Right kidney (tissue), 1 donor: Measurements from ENCODE around the gene FEN1.

Experiments
- DNase-seq: peaks from one replicate; pipeline ENCODE4 v3.0.0-alpha.2; 2016

FEN1 gene

GRCh38 chr11:61794579-61794978 is 1.9 kb downstream of the FEN1 start:
- no peak for DNase-seq

- no peak for DNase-seq
Observed at GRCh38 chr11:61795459-61795858, 2.7 kb downstream of the FEN1 start.

GRCh38 chr11:61795876-61796526 is 3.3 kb downstream of the FEN1 start:
- DNase-seq, result no peak

DNA sequence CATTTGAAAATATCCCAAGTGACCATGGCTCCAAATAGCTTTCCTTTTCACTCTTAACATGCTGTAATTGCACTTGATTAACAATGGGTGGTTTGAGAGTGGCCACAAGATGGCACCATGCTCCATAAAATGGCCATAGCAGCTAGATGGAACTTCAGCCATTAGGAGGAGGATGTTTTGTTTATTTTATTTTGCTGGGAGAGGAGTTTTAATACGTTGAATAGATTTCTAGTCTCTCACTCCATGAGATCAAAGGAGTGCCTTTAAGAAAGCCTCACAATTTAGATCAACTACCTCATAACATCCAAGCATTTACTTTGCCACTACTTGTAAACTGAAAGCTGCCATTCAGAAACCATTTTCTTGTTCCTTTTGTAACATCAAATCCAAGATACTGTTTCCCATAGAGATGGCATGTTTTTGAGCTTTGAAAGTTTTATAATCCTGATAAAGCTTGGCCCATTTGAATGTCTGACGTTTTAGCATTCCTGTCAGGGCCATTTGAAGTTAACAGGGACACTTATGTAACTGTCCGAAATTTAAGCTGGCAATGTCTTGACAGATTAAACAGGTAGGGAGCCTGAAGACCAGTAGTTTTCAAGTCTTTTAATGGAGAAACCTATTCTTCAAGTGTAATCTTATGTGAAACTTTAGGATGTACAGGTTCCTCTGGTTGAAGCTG is 4.7 kb downstream of the FEN1 start:
- DNase-seq, result peak; percentile 51

DNA sequence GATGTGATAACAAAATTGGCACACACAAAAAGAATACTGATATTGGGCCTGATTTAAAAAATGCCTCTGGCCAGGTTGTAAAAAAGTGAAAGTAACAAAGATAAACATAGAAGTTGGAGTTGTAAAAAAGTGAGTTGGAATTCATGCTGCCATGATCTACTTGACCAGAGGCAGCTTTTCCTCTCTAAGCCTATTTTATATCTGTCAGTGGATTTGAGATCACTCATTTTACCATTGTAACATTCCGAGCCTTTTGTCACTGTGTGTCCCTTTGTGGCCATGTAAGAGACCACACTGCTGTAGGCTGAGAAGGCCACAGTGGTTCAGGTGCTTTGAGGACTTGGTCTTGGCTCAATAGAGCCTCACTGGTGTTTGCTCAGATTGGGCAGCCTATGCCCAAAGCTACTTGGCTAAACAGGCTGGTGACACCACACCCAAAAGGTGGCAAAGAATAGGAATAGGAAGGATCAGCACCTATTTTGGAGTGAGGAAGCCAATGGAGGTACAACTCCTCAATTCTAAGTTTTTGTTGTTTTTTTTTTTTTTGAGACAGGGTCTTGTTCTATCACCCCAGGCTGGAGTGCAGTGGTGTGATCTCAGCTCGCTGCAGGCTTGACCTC is 7.1 kb downstream of the FEN1 start:
- DNase-seq, result no peak

DNA sequence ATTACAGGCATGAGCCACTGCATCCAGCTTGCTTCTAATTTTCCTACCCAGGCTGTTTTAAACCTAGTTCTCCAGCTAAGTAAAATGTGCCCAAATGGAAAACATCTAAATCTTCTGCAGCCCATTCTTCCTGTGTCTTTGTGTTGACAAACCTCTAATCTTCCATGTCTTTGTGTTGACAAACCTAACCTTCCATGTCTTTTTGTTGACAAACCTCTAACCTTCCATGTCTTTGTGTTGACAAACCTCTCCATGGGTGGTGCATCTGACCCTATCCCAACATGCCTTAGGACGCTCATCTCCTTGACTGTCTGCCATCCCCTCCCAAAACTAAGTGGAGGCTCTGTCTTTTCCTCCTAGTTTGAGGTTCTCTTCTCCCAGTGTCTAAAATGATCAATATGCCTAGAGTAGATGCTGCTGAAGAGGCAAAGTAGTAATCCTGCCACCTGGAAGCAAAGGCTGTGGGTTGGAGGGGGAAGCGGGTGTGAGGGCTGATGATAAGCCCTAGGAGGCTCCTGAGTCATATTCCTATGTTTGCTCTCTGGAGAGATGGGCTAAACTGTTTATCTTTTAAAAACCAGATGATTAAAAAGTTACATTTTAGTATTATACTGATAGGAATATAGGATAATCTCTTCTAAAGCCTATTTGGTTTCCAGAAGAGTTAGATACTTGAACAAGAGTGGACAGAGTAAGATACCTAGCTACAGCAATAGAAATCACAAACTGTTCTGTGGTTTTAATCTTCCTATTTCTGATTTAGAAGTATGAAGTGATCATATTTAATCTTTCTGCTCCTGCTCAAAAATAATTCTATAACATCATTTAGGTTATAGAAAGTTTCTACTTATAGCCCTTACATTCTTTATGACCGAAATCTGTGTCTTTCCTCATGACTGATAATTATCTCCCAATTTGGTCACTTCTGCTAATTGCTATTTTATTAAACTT is 7.9 kb downstream of the FEN1 start:
- DNase-seq, result no peak

DNA sequence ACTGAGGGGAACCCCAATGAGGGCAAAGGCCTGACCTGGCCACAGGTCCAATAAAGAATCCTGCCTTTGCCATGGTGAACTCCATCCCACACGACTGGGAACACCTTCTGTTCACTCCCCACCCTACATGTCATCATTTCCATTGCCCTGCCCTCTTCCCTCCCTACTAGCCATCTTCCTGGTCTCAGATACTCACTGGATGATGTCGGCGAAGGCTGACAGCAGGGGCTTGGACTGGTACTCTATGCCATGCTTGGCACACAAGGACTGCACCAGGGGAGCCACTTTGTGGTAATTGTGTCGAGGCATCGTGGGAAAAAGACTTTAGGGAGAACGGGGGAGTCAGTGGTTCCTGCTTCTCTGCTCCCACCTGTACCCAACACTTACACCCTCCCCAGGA is 9.9 kb downstream of the FEN1 start:
- no peak for DNase-seq

DNA sequence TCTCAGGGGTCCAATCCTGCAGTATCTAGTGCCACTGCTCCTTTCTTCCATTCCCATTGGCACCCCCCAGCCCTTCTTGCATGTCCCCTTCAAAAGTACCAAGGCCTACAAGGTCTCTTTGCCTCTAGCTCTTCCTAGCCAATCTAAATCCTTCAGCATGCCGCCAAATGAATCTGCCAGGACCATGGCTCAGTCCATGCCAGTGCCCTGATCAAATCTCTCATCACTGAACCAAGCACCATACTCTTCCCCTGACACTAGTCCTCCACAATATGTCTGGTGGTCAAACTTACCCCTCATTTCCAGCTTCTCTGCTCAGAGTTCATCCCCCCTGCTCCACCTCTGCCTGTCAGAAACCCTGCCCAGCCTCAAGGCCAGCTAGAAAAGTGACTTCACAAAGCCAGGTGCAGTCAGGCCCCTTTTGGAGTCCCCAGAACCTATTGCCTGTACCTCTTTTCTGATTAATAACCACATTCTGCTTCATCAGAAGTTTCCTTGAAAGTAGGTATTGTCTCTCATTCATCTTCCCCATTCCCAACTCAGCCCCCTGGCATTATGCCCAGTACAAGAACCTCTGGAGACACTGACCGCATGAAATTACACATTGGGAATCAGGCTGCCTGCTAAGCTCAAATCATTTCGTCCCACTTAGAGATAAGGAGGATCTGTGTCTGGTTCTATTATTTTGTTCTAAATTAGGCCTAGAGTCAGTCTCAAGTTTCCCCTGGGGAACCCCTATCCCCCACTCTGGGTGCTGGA is 11.4 kb downstream of the FEN1 start:
- no peak for DNase-seq

GRCh38 chr11:61805146-61805545 is 12.4 kb downstream of the FEN1 start:
- no peak for DNase-seq

GRCh38 chr11:61806785-61807184 is 14.1 kb downstream of the FEN1 start:
- DNase-seq, result no peak

- no peak for DNase-seq
Observed at GRCh38 chr11:61810671-61811175, 18.0 kb downstream of the FEN1 start.

GRCh38 chr11:61811831-61812230 is 19.1 kb downstream of the FEN1 start:
- DNase-seq, result no peak

- no peak for DNase-seq
Observed at GRCh38 chr11:61812736-61813411, 20.2 kb downstream of the FEN1 start.

DNA sequence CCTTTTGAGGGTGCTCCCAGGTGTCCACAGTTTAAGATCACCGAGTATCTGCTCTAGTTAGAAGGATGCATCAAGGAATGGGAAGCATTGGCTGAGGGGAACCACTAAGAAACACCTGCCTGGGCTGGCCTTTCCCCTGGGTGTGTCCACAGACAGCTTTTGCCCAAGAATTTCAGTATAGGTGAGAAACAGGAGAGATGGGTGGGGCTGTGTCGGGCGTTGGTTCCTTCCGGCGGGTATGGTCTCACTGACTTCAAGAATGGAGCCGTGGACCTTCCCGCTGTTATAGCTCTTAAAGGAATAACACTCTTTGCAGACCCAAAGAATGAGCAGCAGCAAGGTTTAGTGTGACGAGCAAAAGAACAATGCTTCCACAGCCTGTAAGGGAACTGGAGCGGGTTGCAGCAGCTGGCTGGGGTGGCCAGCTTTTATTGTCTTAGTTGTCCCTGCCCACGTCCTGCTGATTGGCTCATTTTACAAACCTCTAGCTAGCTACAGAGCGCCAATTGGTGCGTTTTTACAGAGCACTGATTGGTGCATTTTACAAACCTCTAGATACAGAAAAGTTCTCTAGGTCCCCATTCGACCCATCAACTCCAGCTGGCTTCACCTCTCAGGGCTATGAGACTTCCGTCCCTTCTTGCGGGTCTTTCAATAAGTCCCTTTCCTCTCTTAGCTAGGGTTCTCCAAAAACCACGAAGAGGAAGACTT is 21.7 kb downstream of the FEN1 start:
- DNase-seq, result no peak

GRCh38 chr11:61814958-61815789 is 22.5 kb downstream of the FEN1 start:
- DNase-seq, result peak; percentile 87

DNA sequence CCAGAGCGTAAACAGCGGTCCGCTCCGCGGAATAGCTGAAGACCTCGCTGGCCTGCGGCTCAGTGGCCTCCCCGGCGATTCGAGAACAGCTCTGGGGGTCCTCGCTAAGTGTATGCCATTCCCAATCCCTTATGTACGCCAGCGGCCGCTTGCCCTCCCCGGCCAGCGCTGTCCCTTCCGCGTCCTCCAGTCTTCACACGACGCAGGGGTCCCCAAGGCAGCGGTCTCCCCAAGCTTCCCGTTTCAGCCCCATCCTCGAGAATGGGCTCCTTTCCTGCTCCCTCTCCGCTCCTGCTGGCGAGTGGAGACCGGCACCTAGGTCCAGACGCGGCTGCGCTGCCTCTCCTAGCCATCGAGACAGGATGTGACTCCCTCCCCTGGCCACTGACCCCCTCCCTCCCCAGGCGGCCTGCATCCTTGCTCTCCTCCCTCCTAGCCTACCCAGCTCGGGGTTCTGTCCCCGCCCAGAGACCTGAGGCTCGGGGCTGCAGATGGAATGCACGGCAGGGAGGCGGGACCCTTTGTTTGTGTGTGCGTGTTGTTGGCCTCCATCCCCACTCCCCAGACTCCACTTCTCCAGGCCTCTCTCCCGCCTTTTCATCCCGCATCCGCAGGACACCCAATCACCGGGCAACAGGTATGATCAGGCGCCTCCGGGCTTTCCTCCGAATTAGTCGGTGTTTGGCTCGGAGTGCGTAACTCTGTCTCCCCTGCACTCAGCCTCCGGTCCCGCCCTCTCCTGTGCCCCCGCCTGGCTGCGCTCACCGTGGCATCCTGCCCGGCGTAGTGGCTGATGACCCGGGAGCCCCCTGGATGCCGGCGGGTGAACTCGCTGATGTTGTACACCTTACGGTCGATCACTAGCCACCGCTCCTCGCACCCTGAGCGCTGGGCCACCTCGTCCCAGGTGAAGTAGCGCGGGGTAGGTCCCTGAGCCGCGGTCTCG is 23.4 kb downstream of the FEN1 start:
- peak; percentile 86 for DNase-seq

- peak; percentile 91 for DNase-seq
Observed at GRCh38 chr11:61816736-61817455, 24.2 kb downstream of the FEN1 start, which contains the start of gene FADS1. Gene FADS1 (minus strand): TSS chr11:61817003. CDS start chr11:61816929, 74 bp downstream.
